Common myeloid progenitor, CD34-positive (primary cell): Measurements from ENCODE around the gene RAB17.

Experiments used
- CTCF ChIA-PET: fragments of 350-600 bp; sonication (Branson Sonifier 250); formaldehyde crosslinking; loops from one replicate; lab custom pipeline; 2021; ENCODE audit warnings: antibody characterized with exemption; lab: Charles Lee
- POLR2A ChIA-PET: fragments of 350-600 bp; sonication (Branson Sonifier 250); formaldehyde crosslinking; loops from one replicate; lab custom pipeline; 2021; ENCODE audit warnings: antibody characterized with exemption; lab: Charles Lee
- DNase-seq, 3 donors: peaks; one replicate each; pipeline versions ENCODE4 v3.0.0 to v3.0.0-alpha.2; 2013
- H3K27ac ChIP-seq, 2 experiments: 1 replicate in 1 of 2; 2 replicates in 1 of 2; pipeline ENCODE4 v1.7.0; 2013; ENCODE audit warnings: inconsistent platforms in 2 of 2, low read length in 2 of 2, mild to moderate bottlenecking in 2 of 2, low read depth in 1 of 2, moderate library complexity in 1 of 2; ENCODE audit not compliant: severe bottlenecking in 2 of 2, insufficient read depth in 1 of 2, poor library complexity in 1 of 2
- H3K27me3 ChIP-seq, 5 experiments: replicated peaks in 2 of 5; 1 replicate in 3 of 5; 2 replicates in 2 of 5; pipeline versions ENCODE4 v1.6.1 to v1.7.0; 2013; ENCODE audit warnings: low read length in 4 of 5, mild to moderate bottlenecking in 2 of 5, moderate library complexity in 2 of 5, inconsistent platforms in 1 of 5; ENCODE audit not compliant: insufficient read depth in 5 of 5, control insufficient read depth in 4 of 5
- H3K36me3 ChIP-seq, 4 experiments: 1 replicate in 2 of 4; 2 replicates in 2 of 4; pipeline versions ENCODE4 v1.6.1 to v1.7.0; 2013; ENCODE audit warnings: low read length in 3 of 4, control low read depth in 1 of 4, mild to moderate bottlenecking in 1 of 4; ENCODE audit not compliant: control insufficient read depth in 4 of 4, insufficient read depth in 4 of 4
- H3K4me1 ChIP-seq, 4 experiments: 1 replicate in 3 of 4; 2 replicates in 1 of 4; pipeline versions ENCODE4 v1.6.1 to v1.7.1; 2013; ENCODE audit warnings: low read length in 3 of 4, mild to moderate bottlenecking in 3 of 4, control low read depth in 1 of 4, inconsistent platforms in 1 of 4, moderate library complexity in 1 of 4; ENCODE audit not compliant: control insufficient read depth in 4 of 4, insufficient read depth in 4 of 4; ENCODE audit errors: control extremely low read depth in 1 of 4
- H3K4me3 ChIP-seq, 7 experiments: 1 replicate in 4 of 7; 2 replicates in 3 of 7; pipeline versions ENCODE4 v1.5.1 to v1.7.0; 2013; ENCODE audit warnings: mild to moderate bottlenecking in 7 of 7, low read length in 6 of 7, moderate library complexity in 6 of 7, inconsistent platforms in 2 of 7, low read depth in 2 of 7, control low read depth in 1 of 7; ENCODE audit not compliant: insufficient read depth in 4 of 7, control insufficient read depth in 1 of 7; ENCODE audit errors: extremely low read depth in 1 of 7
- H3K9me3 ChIP-seq, 5 experiments: 1 replicate in 4 of 5; 2 replicates in 1 of 5; pipeline versions ENCODE4 v1.6.1 to v1.7.1; 2013; ENCODE audit warnings: low read length in 4 of 5, mild to moderate bottlenecking in 2 of 5, inconsistent platforms in 1 of 5, low read depth in 1 of 5, moderate library complexity in 1 of 5; ENCODE audit not compliant: control insufficient read depth in 4 of 5, insufficient read depth in 2 of 5; ENCODE audit errors: control extremely low read depth in 1 of 5
- WGBS: methylation state at CpG from one replicate; pipeline ENCODE4 v1.1.5; 2013; ENCODE audit not compliant: insufficient coverage; 5-methylcytosine and 5-hydroxymethylcytosine counted together

Gene RAB17

DNA sequence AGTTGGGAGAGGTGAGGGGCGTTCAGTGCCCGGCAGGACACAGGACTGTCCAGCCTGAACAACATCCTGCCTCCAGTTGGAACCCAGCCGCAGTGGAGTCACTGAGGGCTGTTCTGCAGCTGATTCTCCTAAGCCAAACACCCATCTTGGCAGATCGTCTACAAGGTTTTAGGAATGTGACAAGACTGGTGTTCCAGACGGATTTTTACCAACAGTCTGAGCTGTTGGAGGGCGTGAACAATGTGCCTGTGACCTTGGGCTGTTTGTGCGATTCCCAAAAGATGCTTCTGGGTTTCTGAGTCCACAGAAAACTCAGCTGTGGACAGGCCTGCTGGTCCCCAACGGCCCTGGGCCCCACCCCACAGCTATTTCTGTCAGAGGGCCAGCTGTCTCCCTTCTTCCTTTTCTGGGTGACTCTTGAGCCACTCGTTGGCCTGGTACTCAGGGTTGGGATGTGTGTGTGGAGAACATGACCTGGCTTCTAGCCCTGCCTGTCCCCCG is 42.6 kb upstream of the RAB17 start:
- H3K27ac ChIP-seq: no peak overlapping the region
- CTCF ChIA-PET: no interaction called here
- H3K36me3 ChIP-seq: peaks cover 0 to 2% (median 0%) of the 10 kb centered on the region in 4 experiments
- DNase-seq: no peak
- no peak overlapping the region for H3K4me3 ChIP-seq
- H3K9me3 ChIP-seq: peaks cover 0 to 11% (median 2%) of the 10 kb centered on the region in 5 experiments
- peaks cover 0 to 6% (median 4%) of the 10 kb centered on the region in 5 experiments for H3K27me3 ChIP-seq
- peaks cover 4 to 9% (median 7%) of the 10 kb centered on the region in 4 experiments for H3K4me1 ChIP-seq
- whole genome bisulfite sequencing: 89% methylated on average over 6 of the region's 10 CpGs
- POLR2A ChIA-PET: no interaction called here

DNA sequence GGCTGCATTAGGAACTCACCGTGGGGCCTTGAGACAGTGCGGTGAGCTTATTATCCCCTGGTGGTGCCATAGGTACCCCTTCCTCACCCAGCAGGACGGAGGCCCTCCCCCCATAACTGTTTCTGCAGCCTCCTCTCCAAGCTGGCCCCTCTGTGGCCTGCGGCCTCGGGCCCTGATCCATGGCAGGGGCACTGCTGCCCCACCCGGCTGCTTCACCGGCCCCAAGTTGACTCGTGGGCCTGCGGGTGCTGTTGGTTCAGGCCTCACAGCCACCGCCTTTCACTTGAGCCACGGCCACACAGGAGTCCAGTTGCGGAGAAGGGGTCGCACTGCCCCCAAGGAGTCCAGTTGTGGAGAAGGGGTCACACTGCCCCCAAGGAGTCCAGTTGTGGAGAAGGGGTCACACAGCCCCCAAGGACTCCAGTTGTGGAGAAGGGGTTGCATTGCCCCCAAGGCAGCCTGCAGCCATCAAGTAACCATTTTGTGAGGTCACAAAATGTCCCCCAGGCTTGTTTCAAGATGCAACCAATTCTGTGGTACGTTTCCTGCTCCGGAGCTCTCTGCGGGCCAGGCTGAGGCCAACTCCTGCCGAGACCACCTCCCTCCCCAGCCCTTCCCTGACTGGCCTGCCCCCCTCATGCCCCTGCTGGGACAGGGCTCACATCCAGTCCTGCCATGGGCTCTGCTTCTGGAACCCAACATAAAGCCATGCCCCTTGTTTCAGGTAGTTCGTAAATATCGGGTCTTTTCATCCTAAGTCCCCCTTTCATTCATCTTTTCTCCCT is 41.5 kb upstream of the RAB17 start:
- H3K9me3 ChIP-seq: peaks cover 0 to 11% (median 2%) of the 10 kb centered on the region in 5 experiments
- H3K27ac ChIP-seq: no peak overlapping the region
- DNase-seq: no peak
- ChIA-PET POLR2A (no interaction called here), CTCF (interaction anchor here (1.3 kb wide), 1 partner anchor 9 kb away, joined by 4 read pairs; no protein-coding TSS in a partner anchor)
- H3K4me1 ChIP-seq: peaks cover 6 to 16% (median 11%) of the 10 kb centered on the region in 4 experiments
- H3K27me3 ChIP-seq: peaks cover 0 to 8% (median 4%) of the 10 kb centered on the region in 5 experiments
- peaks cover 0 to 2% (median 0%) of the 10 kb centered on the region in 4 experiments for H3K36me3 ChIP-seq
- 91% methylated on average over 16 of the region's 19 CpGs for WGBS
- no peak overlapping the region for H3K4me3 ChIP-seq

DNA sequence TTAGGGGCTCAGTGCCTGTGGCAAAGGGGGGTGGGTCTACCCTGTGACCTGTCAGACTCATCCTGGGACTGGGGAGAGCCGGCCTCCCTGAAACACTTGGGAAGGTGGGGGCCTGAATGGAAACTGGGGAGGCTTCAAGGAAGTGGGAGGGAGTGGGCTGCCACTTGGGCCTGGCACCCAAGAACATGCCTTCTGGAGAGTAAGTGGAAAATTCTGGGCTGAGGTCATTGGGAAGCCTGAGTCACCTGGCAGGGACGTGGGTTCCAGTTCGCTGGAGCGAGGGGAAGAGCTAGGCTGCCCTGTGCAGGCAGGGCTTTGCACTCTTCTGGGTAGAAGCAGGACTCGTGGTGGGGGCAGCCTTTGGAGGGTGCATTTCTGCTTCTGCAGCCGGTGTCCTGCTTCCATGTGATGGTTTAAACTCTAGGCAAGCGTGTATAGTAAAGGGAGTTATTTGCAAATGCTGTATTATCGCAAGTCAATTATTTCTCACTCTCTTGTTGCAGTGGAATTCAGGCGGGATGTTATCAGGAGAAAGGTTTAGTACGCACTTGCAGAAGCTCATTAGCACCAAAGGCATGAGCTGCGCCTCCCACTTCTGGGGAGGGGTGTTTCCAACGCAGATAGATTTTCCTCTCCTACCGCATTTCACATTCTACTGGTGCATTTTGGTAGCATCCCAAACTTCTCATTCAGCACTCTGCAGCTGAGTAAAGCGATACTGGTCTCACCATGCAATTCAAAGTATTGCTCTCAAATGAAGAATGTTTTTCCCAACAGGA is 40.7 kb upstream of the RAB17 start:
- CTCF ChIA-PET: interaction anchor here (1.3 kb wide), 1 partner anchor 8 kb away, joined by 4 read pairs; no protein-coding TSS in a partner anchor
- Histone ChIP-seq H3K36me3 (peaks cover 0 to 2% (median 0%) of the 10 kb centered on the region in 4 experiments), H3K27me3 (peaks cover 4 to 8% (median 6%) of the 10 kb centered on the region in 5 experiments), H3K9me3 (peaks cover 0 to 8% (median 2%) of the 10 kb centered on the region in 5 experiments), H3K27ac (no peak overlapping the region), H3K4me1 (peaks cover 6 to 19% (median 12%) of the 10 kb centered on the region in 4 experiments), H3K4me3 (no peak overlapping the region)
- no peak for DNase-seq
- WGBS: 98% methylated on average over 14 of the region's 14 CpGs
- POLR2A ChIA-PET: no interaction called here

DNA sequence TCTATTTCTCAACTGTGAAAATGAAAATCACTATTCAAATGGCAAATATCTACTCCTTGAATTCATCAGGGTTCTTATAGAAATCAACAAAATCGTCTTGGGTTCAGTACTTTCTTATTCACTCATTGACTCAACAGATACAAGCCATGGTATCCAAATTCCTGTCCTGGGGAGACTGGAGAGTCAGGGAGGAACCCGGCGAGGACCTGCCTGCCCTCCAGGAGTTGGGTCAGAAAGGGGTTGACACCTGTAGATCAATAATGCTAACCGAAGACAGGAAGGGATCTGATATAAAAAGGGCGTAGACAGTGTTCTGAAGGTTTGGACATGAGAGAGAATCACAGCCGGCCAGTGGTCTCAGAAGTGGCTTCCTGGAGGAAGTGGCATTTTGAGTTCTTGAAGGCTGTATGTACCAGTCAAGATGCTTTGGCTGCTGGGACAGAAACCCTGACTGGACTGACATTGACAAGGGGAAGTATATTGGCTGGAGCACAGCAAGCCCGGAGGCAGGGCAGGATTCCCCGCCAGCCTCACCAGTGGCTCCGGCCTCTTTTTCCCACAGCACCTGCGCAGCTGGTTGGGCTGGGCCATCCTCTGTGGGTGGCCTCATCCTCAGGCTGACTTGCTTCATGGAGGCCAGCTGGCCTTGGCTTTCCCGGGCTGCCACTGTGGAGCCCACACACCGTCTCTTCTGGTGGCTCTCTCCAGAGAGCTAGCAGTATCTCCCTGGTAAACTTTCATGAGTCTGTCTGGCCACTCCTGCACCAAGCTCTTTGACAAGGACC is 39.9 kb upstream of the RAB17 start:
- H3K4me1 ChIP-seq: peaks cover 7 to 19% (median 13%) of the 10 kb centered on the region in 4 experiments
- ChIA-PET CTCF (interaction anchor here (1.4 to 1.8 kb wide), 2 partner anchors 16 to 49 kb away, joined by 4 to 5 read pairs; no protein-coding TSS in a partner anchor), POLR2A (no interaction called here)
- H3K36me3 ChIP-seq: peaks cover 0 to 2% (median 0%) of the 10 kb centered on the region in 4 experiments
- no peak overlapping the region for H3K4me3 ChIP-seq
- H3K9me3 ChIP-seq: peaks cover 0 to 8% (median 2%) of the 10 kb centered on the region in 5 experiments
- no peak for DNase-seq
- 75% methylated on average over 12 of the region's 12 CpGs for WGBS
- H3K27me3 ChIP-seq: peaks cover 4 to 8% (median 6%) of the 10 kb centered on the region in 5 experiments
- no peak overlapping the region for H3K27ac ChIP-seq

DNA sequence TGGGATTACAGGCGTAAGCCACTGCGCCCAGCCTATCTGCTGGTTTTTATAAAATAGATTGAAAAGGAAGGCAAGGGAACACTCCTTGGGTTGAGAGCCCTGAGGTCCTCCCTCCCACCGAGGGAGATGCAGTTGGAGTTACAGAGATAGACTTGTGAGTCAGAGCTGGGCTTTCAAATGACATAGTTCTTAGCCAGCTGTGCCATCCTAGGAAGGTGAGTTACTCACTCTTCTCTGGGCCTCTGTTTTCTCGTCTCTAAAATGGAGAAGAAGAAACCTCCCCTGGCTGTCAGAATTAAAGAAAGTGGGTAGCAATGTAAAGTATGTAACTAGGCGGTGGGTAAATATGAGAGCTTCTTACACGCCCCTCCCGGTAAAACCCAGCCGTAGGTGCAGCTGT is 39.2 kb upstream of the RAB17 start:
- peaks cover 7 to 19% (median 14%) of the 10 kb centered on the region in 4 experiments for H3K4me1 ChIP-seq
- WGBS: 83% methylated on average over 6 of the region's 8 CpGs
- ChIA-PET POLR2A (no interaction called here), CTCF (interaction anchor here (1.4 to 1.8 kb wide), 2 partner anchors 15 to 48 kb away, joined by 4 to 5 read pairs; no protein-coding TSS in a partner anchor)
- peaks cover 4 to 9% (median 6%) of the 10 kb centered on the region in 5 experiments for H3K27me3 ChIP-seq
- no peak overlapping the region for H3K4me3 ChIP-seq
- H3K27ac ChIP-seq: no peak overlapping the region
- peaks cover 0 to 2% (median 0%) of the 10 kb centered on the region in 4 experiments for H3K36me3 ChIP-seq
- peaks cover 0 to 5% (median 0%) of the 10 kb centered on the region in 5 experiments for H3K9me3 ChIP-seq
- peak in 1 of 3 donors; percentile 13 for DNase-seq

DNA sequence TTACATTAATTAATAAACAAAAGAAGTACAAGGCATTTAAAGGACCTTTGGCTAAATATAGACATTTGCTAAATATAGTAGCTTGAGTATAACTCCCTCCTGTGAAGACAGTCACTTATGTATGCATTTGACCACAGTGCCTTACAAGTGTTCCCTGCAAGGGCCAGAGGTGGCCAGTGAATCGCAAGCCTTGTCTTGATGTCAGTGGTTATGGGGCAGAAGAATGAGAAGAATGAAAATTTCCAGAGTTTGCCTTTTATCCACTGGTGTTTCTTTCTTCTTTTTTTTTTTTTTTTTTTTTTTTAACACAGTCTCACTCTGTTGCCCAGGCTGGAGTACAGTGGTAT is 38.6 kb upstream of the RAB17 start:
- 100% methylated on average over 1 of the region's 1 CpG for WGBS
- Histone ChIP-seq H3K9me3 (peaks cover 0 to under 1% (median 0%) of the 10 kb centered on the region in 5 experiments), H3K27me3 (peaks cover 4 to 10% (median 6%) of the 10 kb centered on the region in 5 experiments), H3K4me3 (no peak overlapping the region), H3K36me3 (peaks cover 0 to 2% (median 0%) of the 10 kb centered on the region in 4 experiments), H3K4me1 (peaks cover 7 to 19% (median 14%) of the 10 kb centered on the region in 4 experiments), H3K27ac (no peak overlapping the region)
- ChIA-PET CTCF (interaction anchor here (1.4 to 1.8 kb wide), 2 partner anchors 14 to 47 kb away, joined by 4 to 5 read pairs; no protein-coding TSS in a partner anchor), POLR2A (no interaction called here)
- DNase-seq: no peak
